Ascending aorta (tissue), 2 donors: ENCODE data around the gene APCDD1. TPM values are rescaled to one million over a fixed set of nuclear protein-coding genes. Genes with fewer than 3 reads are reported as not detected.

Source experiments
- DNase-seq, 2 donors: peaks; one replicate each; pipeline ENCODE4 v3.0.0-alpha.2; 2019; ENCODE audit warnings: low spot score in 2 of 2
- H3K27ac ChIP-seq, 2 donors: fragments of 200-600 bp; sonication (generic); one replicate each; pipeline ENCODE4 v1.5.1; 2016 to 2017; ENCODE audit warnings: mild to moderate bottlenecking in 1 of 2
- H3K27me3 ChIP-seq: fragments of 200-600 bp; sonication (generic); one replicate; pipeline ENCODE4 v1.5.1; 2017
- H3K36me3 ChIP-seq, 2 donors: fragments of 200-600 bp; sonication (generic); one replicate each; pipeline ENCODE4 v1.5.1; 2016
- H3K4me1 ChIP-seq, 2 donors: fragments of 200-600 bp; sonication (generic); one replicate each; pipeline ENCODE4 v1.5.1; 2016 to 2017; ENCODE audit warnings: mild to moderate bottlenecking in 1 of 2
- H3K4me3 ChIP-seq, 2 donors: fragments of 200-600 bp; sonication (generic); one replicate each; pipeline ENCODE4 v1.5.1; 2016 to 2017; ENCODE audit warnings: mild to moderate bottlenecking in 1 of 2
- H3K9me3 ChIP-seq, 2 donors: fragments of 200-600 bp; sonication (generic); one replicate each; pipeline ENCODE4 v1.5.1; 2016
- intact Hi-C: fragments of 100-400 bp; cut with DNase I; formaldehyde crosslinking; loops from one replicate; pipeline ENCODE4 v1.15.1; 2023
- total RNA-seq: library from RNA; depleted of rRNA; stranded (reverse); fragments of >200 nt; gene quantifications from one replicate; pipeline ENCODE4 v1.1.0, GENCODE V29; 2016
- TF ChIP-seq, protein P1 (sequence below), 3 experiments: fragments of 200-600 bp in 2 of 3; fragments of 450-650 bp in 1 of 3; sonication (generic) in 2 of 3; IDR thresholded peaks; one replicate each; pipeline ENCODE4 v1.5.1; 2016 to 2019; ENCODE audit warnings: antibody characterized with exemption in 3 of 3, mild to moderate bottlenecking in 1 of 3, moderate library complexity in 1 of 3

APCDD1 gene
- total RNA-seq, 1 donor from 2014 or later: 77.0 TPM

DNA sequence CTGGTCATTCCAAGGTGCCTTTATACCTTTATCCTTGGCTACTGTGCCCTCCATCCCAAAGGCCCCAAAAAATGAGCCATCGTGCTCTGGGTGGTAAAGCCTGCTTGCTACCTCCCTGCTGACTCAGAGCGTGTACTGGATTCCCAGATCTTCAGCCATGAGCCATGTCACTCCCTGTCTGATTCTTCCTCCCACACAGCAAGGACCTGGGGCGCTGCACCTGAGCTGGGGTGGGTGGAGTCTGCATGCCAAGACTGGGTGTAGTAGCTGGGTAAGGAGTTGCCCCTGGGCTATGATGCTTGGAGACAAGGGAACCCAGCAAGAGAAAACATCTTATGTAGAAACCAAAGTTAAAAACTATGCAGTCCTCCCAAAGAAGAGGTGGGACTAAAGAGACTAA lies 37.2 kb upstream of the APCDD1 start:
- DNase-seq: no peak
- H3K4me1 ChIP-seq: no peaks in the 10 kb centered on the region
- TF ChIP-seq, protein P1, sequence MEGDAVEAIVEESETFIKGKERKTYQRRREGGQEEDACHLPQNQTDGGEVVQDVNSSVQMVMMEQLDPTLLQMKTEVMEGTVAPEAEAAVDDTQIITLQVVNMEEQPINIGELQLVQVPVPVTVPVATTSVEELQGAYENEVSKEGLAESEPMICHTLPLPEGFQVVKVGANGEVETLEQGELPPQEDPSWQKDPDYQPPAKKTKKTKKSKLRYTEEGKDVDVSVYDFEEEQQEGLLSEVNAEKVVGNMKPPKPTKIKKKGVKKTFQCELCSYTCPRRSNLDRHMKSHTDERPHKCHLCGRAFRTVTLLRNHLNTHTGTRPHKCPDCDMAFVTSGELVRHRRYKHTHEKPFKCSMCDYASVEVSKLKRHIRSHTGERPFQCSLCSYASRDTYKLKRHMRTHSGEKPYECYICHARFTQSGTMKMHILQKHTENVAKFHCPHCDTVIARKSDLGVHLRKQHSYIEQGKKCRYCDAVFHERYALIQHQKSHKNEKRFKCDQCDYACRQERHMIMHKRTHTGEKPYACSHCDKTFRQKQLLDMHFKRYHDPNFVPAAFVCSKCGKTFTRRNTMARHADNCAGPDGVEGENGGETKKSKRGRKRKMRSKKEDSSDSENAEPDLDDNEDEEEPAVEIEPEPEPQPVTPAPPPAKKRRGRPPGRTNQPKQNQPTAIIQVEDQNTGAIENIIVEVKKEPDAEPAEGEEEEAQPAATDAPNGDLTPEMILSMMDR (IDR thresholded peaks at IDR 0.05): no peak
- no peaks in the 10 kb centered on the region for H3K36me3 ChIP-seq
- no peaks in the 10 kb centered on the region for H3K27me3 ChIP-seq
- H3K4me3 ChIP-seq: no peak overlapping the region
- no peaks in the 10 kb centered on the region for H3K9me3 ChIP-seq
- intact Hi-C loops: no loop called here
- H3K27ac ChIP-seq: peak overlapping the region in 1 of 2 donors; percentile 9

DNA sequence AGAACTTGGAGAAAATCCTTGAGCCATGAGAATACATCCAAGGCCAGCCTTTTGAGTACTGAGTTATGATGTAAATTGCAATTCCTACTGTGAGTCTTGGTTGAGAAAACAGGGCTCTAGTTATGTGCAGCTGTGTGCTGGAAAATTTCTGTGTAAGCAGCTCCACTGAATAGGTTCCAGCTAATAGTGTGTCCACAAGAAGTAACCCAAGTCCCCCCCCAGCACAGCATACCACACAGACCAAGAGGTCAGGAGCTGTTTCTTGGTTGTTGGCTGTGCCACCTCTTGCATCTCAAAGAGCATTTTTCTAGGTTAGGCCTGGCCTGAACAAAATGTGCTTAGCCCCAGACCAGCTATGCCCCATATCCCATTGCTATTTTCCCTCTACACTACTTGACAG lies 36.8 kb upstream of the APCDD1 start:
- intact Hi-C loops: no loop called here
- no peak for DNase-seq
- H3K9me3 ChIP-seq: no peaks in the 10 kb centered on the region
- H3K36me3 ChIP-seq: no peaks in the 10 kb centered on the region
- H3K4me3 ChIP-seq: no peak overlapping the region
- TF ChIP-seq, protein P1 (IDR thresholded peaks at IDR 0.05): no peak
- H3K4me1 ChIP-seq: no peaks in the 10 kb centered on the region
- peak overlapping the region in 1 of 2 donors; percentile 9 for H3K27ac ChIP-seq
- no peaks in the 10 kb centered on the region for H3K27me3 ChIP-seq

DNA sequence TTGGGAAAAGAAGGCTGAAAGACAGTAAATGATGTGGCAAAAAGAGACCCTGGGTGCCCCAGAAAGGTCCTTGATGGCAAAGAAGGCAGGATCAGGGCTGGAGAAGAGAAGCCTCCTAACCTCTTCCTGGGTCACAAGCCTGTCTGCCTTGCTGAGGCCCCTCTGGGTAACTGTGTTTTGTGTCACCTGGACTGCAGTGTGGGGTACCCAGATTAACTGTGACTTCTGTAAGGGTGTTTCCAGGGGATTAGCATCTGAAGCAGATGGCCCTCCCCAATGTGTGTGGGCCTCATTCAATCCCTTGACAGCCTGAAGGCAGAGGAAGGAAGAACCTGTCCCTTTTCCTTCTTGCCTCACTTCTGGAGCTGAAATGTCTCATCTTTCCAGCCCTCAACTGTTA lies 35.6 kb upstream of the APCDD1 start:
- H3K36me3 ChIP-seq: no peaks in the 10 kb centered on the region
- no peaks in the 10 kb centered on the region for H3K27me3 ChIP-seq
- no peak overlapping the region for H3K27ac ChIP-seq
- H3K4me3 ChIP-seq: no peak overlapping the region
- intact Hi-C loops: no loop called here
- no peak for DNase-seq
- no peaks in the 10 kb centered on the region for H3K9me3 ChIP-seq
- no peaks in the 10 kb centered on the region for H3K4me1 ChIP-seq
- TF ChIP-seq, protein P1 (IDR thresholded peaks at IDR 0.05): no peak

DNA sequence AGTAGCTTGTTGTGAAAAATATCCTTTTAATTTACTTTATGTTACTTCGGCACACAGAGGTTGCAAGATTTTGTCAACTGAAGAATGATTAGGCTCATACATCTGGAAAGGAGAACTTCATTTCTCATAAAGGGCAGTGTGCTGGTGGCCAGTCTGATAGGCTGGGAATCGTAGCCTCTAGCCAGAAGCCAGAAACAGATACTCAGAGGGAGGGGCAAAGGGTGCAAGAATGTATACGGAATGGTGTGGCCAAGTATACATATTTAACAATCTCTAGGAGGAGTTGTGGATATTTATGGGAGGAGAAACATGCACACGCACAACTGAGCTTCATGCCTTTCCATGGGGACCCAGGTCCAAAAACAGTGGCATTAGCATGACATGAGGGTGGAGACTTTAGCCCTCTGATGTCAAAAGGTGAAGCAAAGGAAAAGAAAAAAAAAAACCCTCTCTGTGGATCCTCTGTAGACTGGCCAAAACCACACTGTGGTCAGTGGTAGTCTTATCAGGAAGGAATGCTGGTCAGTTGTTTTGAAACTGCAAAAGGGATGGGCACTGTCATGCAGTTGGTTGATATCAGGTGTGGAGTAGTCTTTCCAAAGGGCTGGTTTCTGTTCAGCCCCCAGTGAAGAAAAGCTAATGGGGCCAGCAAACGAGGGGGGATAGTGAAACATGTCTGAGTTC lies 34.9 kb upstream of the APCDD1 start:
- H3K4me3 ChIP-seq: no peak overlapping the region
- H3K27me3 ChIP-seq: no peaks in the 10 kb centered on the region
- intact Hi-C loops: no loop called here
- H3K36me3 ChIP-seq: no peaks in the 10 kb centered on the region
- no peaks in the 10 kb centered on the region for H3K4me1 ChIP-seq
- H3K27ac ChIP-seq: no peak overlapping the region
- DNase-seq: no peak
- no peaks in the 10 kb centered on the region for H3K9me3 ChIP-seq
- TF ChIP-seq, protein P1 (IDR thresholded peaks at IDR 0.05): no peak

DNA sequence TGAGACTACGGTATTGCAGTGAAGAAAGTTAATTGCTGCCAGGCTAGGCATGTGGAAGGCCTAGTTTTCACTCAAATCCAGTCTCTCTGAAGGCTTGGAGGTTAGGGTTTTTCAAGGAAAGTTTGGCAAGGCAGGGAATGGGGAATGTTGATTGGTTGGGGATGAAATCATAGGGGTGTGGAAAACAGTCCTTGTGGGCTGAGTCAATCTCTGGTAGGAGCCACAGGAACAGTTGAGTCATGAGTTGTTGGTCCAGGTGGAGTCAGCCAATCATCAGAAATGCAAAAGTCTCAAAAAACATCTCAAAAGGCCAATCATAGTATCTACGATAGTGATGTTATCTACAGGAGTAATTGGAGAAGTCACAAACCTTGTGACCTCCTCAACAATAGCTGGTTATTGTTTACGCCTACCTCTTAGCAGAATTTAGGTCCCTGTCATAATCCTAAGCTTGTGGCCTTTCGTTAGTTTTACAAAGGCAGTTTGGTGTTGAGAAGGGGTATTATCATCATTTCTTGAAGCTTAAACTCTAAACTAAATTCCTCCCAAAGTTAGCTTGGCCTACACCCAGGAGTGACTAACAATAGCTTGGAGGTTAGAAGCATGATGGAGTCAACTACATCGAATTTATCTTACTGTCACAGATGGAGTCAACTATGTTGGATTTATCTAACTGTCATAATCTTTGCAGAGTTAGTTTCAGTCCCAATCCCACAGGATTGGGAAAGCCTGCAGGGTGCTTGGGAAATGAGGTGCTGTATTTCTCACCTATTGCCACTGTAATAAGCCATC lies 33.7 kb upstream of the APCDD1 start:
- TF ChIP-seq, protein P1 (IDR thresholded peaks at IDR 0.05): no peak
- Histone ChIP-seq H3K4me3 (no peak overlapping the region), H3K27ac (no peak overlapping the region), H3K36me3 (no peaks in the 10 kb centered on the region), H3K4me1 (no peaks in the 10 kb centered on the region), H3K9me3 (no peaks in the 10 kb centered on the region), H3K27me3 (no peaks in the 10 kb centered on the region)
- DNase-seq: no peak
- intact Hi-C loops: no loop called here
